Common myeloid progenitor, CD34-positive (primary cell): ENCODE measurements around the gene LMF1.

ENCODE experiments used
- CTCF ChIA-PET: fragments of 350-600 bp; sonication (Branson Sonifier 250); formaldehyde crosslinking; loops from one replicate; lab custom pipeline; 2021; ENCODE audit warnings: antibody characterized with exemption; lab: Charles Lee
- POLR2A ChIA-PET: fragments of 350-600 bp; sonication (Branson Sonifier 250); formaldehyde crosslinking; loops from one replicate; lab custom pipeline; 2021; ENCODE audit warnings: antibody characterized with exemption; lab: Charles Lee
- DNase-seq, 3 donors: peaks; one replicate each; pipeline versions ENCODE4 v3.0.0 to v3.0.0-alpha.2; 2013
- H3K27ac ChIP-seq, 2 experiments: 1 replicate in 1 of 2; 2 replicates in 1 of 2; pipeline ENCODE4 v1.7.0; 2013; ENCODE audit warnings: inconsistent platforms in 2 of 2, low read length in 2 of 2, mild to moderate bottlenecking in 2 of 2, low read depth in 1 of 2, moderate library complexity in 1 of 2; ENCODE audit not compliant: severe bottlenecking in 2 of 2, insufficient read depth in 1 of 2, poor library complexity in 1 of 2
- H3K27me3 ChIP-seq, 5 experiments: replicated peaks in 2 of 5; 1 replicate in 3 of 5; 2 replicates in 2 of 5; pipeline versions ENCODE4 v1.6.1 to v1.7.0; 2013; ENCODE audit warnings: low read length in 4 of 5, mild to moderate bottlenecking in 2 of 5, moderate library complexity in 2 of 5, inconsistent platforms in 1 of 5; ENCODE audit not compliant: insufficient read depth in 5 of 5, control insufficient read depth in 4 of 5
- H3K36me3 ChIP-seq, 4 experiments: 1 replicate in 2 of 4; 2 replicates in 2 of 4; pipeline versions ENCODE4 v1.6.1 to v1.7.0; 2013; ENCODE audit warnings: low read length in 3 of 4, control low read depth in 1 of 4, mild to moderate bottlenecking in 1 of 4; ENCODE audit not compliant: control insufficient read depth in 4 of 4, insufficient read depth in 4 of 4
- H3K4me1 ChIP-seq, 4 experiments: 1 replicate in 3 of 4; 2 replicates in 1 of 4; pipeline versions ENCODE4 v1.6.1 to v1.7.1; 2013; ENCODE audit warnings: low read length in 3 of 4, mild to moderate bottlenecking in 3 of 4, control low read depth in 1 of 4, inconsistent platforms in 1 of 4, moderate library complexity in 1 of 4; ENCODE audit not compliant: control insufficient read depth in 4 of 4, insufficient read depth in 4 of 4; ENCODE audit errors: control extremely low read depth in 1 of 4
- H3K4me3 ChIP-seq, 7 experiments: 1 replicate in 4 of 7; 2 replicates in 3 of 7; pipeline versions ENCODE4 v1.5.1 to v1.7.0; 2013; ENCODE audit warnings: mild to moderate bottlenecking in 7 of 7, low read length in 6 of 7, moderate library complexity in 6 of 7, inconsistent platforms in 2 of 7, low read depth in 2 of 7, control low read depth in 1 of 7; ENCODE audit not compliant: insufficient read depth in 4 of 7, control insufficient read depth in 1 of 7; ENCODE audit errors: extremely low read depth in 1 of 7
- H3K9me3 ChIP-seq, 5 experiments: 1 replicate in 4 of 5; 2 replicates in 1 of 5; pipeline versions ENCODE4 v1.6.1 to v1.7.1; 2013; ENCODE audit warnings: low read length in 4 of 5, mild to moderate bottlenecking in 2 of 5, inconsistent platforms in 1 of 5, low read depth in 1 of 5, moderate library complexity in 1 of 5; ENCODE audit not compliant: control insufficient read depth in 4 of 5, insufficient read depth in 2 of 5; ENCODE audit errors: control extremely low read depth in 1 of 5
- WGBS: methylation state at CpG from one replicate; pipeline ENCODE4 v1.1.5; 2013; ENCODE audit not compliant: insufficient coverage; 5-methylcytosine and 5-hydroxymethylcytosine counted together

LMF1 gene

DNA sequence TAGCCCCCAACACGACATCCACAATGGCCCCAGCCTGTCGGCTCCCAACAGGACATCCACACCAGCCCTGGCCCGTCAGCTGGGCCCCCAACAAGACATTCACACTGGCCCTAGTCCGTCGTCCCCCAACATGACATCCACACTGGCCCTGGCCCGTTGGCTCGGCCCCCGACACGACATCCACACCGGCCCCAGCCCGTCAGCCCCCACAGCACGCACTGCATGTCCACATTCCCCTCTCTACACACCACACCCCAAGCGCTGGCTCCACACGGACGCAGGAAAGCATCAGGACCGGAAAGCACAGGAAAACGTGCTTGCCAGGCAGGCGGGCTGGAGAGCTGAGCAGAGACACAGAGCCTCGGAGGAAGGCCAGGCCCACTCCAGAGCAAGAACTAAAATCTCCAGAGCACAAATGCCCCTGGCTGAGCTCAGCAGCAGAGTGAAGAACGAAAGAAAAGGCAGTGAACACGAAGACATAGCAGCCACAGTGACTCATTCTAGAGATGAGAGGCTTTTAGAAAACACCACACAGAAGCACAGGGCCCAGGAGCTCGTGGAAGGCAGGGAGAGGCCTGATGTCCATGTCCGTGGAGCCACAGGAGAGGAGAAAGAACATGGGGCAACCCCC is 50.6 kb downstream of the LMF1 start:
- Histone ChIP-seq H3K4me1 (no peaks in the 10 kb centered on the region), H3K27me3 (no peaks in the 10 kb centered on the region), H3K9me3 (peaks cover 0 to 24% (median 8%) of the 10 kb centered on the region in 5 experiments), H3K27ac (no peak overlapping the region), H3K4me3 (no peak overlapping the region), H3K36me3 (peaks cover 0 to 41% (median 9%) of the 10 kb centered on the region in 4 experiments)
- no peak for DNase-seq
- WGBS, result 98% methylated on average over 11 of the region's 23 CpGs
- POLR2A ChIA-PET, result no interaction called here
- CTCF ChIA-PET, result interaction anchor here (0.6 kb wide), 1 partner anchor 171 kb away, joined by 3 read pairs; no protein-coding TSS in a partner anchor

DNA sequence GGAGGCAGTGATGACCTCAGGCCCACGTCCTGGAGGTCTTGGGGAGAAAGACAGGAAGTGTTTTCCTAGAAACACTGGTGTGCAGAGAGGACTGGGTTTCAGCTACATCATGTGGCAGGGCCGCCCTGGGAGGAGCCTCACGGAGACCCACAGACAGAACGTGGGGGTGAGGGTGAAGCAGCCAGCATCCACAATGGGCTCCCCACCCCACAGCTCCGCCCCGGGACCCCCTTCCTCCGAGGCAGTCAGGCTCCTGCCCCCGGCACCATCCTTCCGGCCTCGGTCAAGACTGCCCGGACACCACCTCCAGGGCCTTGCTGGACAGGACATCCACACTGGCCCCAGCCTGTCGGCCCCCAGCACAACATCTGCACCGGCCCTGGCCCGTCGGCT is 51.1 kb downstream of the LMF1 start:
- Histone ChIP-seq H3K27me3 (no peaks in the 10 kb centered on the region), H3K27ac (no peak overlapping the region), H3K36me3 (peaks cover 0 to 36% (median 6%) of the 10 kb centered on the region in 4 experiments), H3K4me1 (no peaks in the 10 kb centered on the region), H3K4me3 (no peak overlapping the region), H3K9me3 (peaks cover 0 to 20% (median 5%) of the 10 kb centered on the region in 5 experiments)
- WGBS, result 97% methylated on average over 15 of the region's 15 CpGs
- ChIA-PET CTCF (no interaction called here), POLR2A (no interaction called here)
- DNase-seq, result no peak

- Histone ChIP-seq H3K9me3 (peaks cover 0 to 14% (median 5%) of the 10 kb centered on the region in 5 experiments), H3K4me1 (no peaks in the 10 kb centered on the region), H3K4me3 (no peak overlapping the region), H3K36me3 (peaks cover 0 to 31% (median 5%) of the 10 kb centered on the region in 4 experiments), H3K27ac (no peak overlapping the region), H3K27me3 (no peaks in the 10 kb centered on the region)
- ChIA-PET POLR2A (no interaction called here), CTCF (no interaction called here)
- no peak for DNase-seq
- WGBS, result over 99% methylated on average over 35 of the region's 47 CpGs
These were observed 51.8 kb downstream of the LMF1 start for GRCh38 chr16:918741-919657.

GRCh38 chr16:918068-918467 is 52.7 kb downstream of the LMF1 start:
- H3K36me3 ChIP-seq, result peaks cover 0 to 24% (median 4%) of the 10 kb centered on the region in 4 experiments
- CTCF ChIA-PET, result no interaction called here
- no peak overlapping the region for H3K4me3 ChIP-seq
- H3K27ac ChIP-seq, result no peak overlapping the region
- no peaks in the 10 kb centered on the region for H3K27me3 ChIP-seq
- peaks cover 0 to 6% (median 1%) of the 10 kb centered on the region in 5 experiments for H3K9me3 ChIP-seq
- 95% methylated on average over 18 of the region's 20 CpGs for WGBS
- no peaks in the 10 kb centered on the region for H3K4me1 ChIP-seq
- DNase-seq, result no peak
- POLR2A ChIA-PET, result no interaction called here

GRCh38 chr16:917591-918061 is 53.2 kb downstream of the LMF1 start:
- H3K4me1 ChIP-seq, result no peaks in the 10 kb centered on the region
- DNase-seq, result no peak
- peaks cover 0 to 22% (median 3%) of the 10 kb centered on the region in 4 experiments for H3K36me3 ChIP-seq
- peaks cover 0 to 4% (median 0%) of the 10 kb centered on the region in 5 experiments for H3K9me3 ChIP-seq
- H3K4me3 ChIP-seq, result no peak overlapping the region
- no peak overlapping the region for H3K27ac ChIP-seq
- POLR2A ChIA-PET, result no interaction called here
- CTCF ChIA-PET, result no interaction called here
- WGBS, result 97% methylated on average over 21 of the region's 21 CpGs
- no peaks in the 10 kb centered on the region for H3K27me3 ChIP-seq

DNA sequence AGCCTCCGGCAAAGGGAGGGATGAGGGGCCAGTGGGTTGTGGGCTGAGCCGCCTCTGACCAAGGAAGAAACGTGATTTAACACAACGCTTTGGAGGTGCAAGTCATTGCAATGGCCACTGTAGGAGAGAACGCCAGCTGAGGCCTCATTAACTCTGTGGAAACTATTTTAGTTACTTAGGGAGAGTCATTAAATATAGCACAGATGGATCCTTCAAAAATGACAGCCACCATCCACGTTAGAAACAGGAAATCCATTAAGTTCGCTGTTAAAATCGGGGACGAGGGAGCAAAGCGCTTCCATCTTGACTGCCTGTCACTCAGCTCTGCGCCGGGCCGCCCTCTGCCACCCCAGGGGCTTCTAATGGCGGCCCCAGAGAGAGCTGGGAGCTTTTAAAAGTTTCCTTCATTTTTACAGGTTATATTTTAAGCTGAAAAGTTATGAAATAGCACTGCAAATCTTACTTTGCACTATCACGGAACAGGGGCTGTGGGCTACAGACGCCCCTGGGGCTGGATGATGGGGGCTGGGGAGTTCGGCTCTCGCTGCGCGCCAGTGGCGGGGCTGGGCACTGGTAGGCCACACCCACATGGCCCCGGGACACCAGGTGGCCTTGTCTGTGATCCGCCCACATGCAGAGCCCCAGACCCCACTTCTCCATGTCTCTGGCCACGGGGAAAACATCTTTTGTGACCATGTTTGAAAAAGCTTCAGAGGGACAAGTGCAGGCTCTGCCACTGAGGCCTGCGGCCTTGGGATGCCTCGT is 54.6 kb downstream of the LMF1 start:
- Histone ChIP-seq H3K9me3 (no peaks in the 10 kb centered on the region), H3K4me1 (no peaks in the 10 kb centered on the region), H3K36me3 (peaks cover 0 to 11% (median 0%) of the 10 kb centered on the region in 4 experiments), H3K27me3 (no peaks in the 10 kb centered on the region), H3K27ac (no peak overlapping the region), H3K4me3 (no peak overlapping the region)
- POLR2A ChIA-PET, result no interaction called here
- DNase-seq, result no peak
- CTCF ChIA-PET, result no interaction called here
- 98% methylated on average over 18 of the region's 26 CpGs for WGBS
